DMS153 (cell line): ENCODE results near the gene VWA5B2.

ENCODE experiments used
- DNase-seq: peaks from one replicate; lab custom pipeline; 2025; lab: John Stamatoyannopoulos, UW

VWA5B2 gene

GRCh38 chr3:184229394-184230080 lies at the start of gene VWA5B2:
TSS of gene VWA5B2 (plus strand) at chr3:184229585. CDS start at chr3:184230529, 944 bp downstream.
- peak; percentile 26 for DNase-seq

- DNase-seq, result no peak
Observed at GRCh38 chr3:184180165-184180564, 49.2 kb upstream of the VWA5B2 start.

- DNase-seq, result no peak
Observed at GRCh38 chr3:184181596-184181995, 47.8 kb upstream of the VWA5B2 start.

- no peak for DNase-seq
Observed at GRCh38 chr3:184183679-184184078, 45.7 kb upstream of the VWA5B2 start.

GRCh38 chr3:184184546-184185230 lies 44.7 kb upstream of the VWA5B2 start:
- DNase-seq, result no peak

- DNase-seq, result peak; percentile 98
Observed at GRCh38 chr3:184185461-184186183, 43.8 kb upstream of the VWA5B2 start.

GRCh38 chr3:184186184-184186901 lies 43.0 kb upstream of the VWA5B2 start, which contains the start of gene ABCF3:
TSS of gene ABCF3 (plus strand) at chr3:184186199. CDS start at chr3:184186208, 9 bp downstream.
- DNase-seq, result no peak

GRCh38 chr3:184186902-184187207 lies 42.5 kb upstream of the VWA5B2 start:
- no peak for DNase-seq

GRCh38 chr3:184188080-184188479 lies 41.3 kb upstream of the VWA5B2 start:
- no peak for DNase-seq

GRCh38 chr3:184189421-184189820 lies 40.0 kb upstream of the VWA5B2 start:
- DNase-seq, result no peak

- no peak for DNase-seq
Observed at GRCh38 chr3:184192889-184193288, 36.5 kb upstream of the VWA5B2 start.

GRCh38 chr3:184193991-184194539 lies 35.3 kb upstream of the VWA5B2 start:
- no peak for DNase-seq

- DNase-seq, result no peak
Observed at GRCh38 chr3:184196536-184196935, 32.8 kb upstream of the VWA5B2 start.

GRCh38 chr3:184198509-184198908 lies 30.9 kb upstream of the VWA5B2 start:
- DNase-seq, result no peak

- no peak for DNase-seq
Observed at GRCh38 chr3:184200825-184201224, 28.6 kb upstream of the VWA5B2 start.

GRCh38 chr3:184203526-184203925 lies 25.9 kb upstream of the VWA5B2 start:
- DNase-seq, result no peak

GRCh38 chr3:184209146-184209923 lies 20.1 kb upstream of the VWA5B2 start:
- no peak for DNase-seq

- no peak for DNase-seq
Observed at GRCh38 chr3:184211297-184211696, 18.1 kb upstream of the VWA5B2 start.

- no peak for DNase-seq
Observed at GRCh38 chr3:184211718-184212117, 17.7 kb upstream of the VWA5B2 start.

GRCh38 chr3:184218814-184219213 lies 10.6 kb upstream of the VWA5B2 start:
- no peak for DNase-seq

- no peak for DNase-seq
Observed at GRCh38 chr3:184222521-184222920, 6.9 kb upstream of the VWA5B2 start.
